Hippocampal formation (tissue), 2 donors: ENCODE measurements around the gene SIGLEC1.

Experiments used
- DNase-seq, 2 donors: peaks; one replicate each; lab custom pipeline; 2025; lab: John Stamatoyannopoulos, UW

SIGLEC1 gene

GRCh38 chr20:3744806-3745685 lies 32.6 kb upstream of the SIGLEC1 start:
- no peak for DNase-seq

- DNase-seq = no peak
Observed at GRCh38 chr20:3744037-3744436, 31.6 kb upstream of the SIGLEC1 start.

- no peak for DNase-seq
Observed at GRCh38 chr20:3743251-3743650, 30.9 kb upstream of the SIGLEC1 start.

GRCh38 chr20:3741836-3742458 lies 29.5 kb upstream of the SIGLEC1 start:
- DNase-seq = no peak

- no peak for DNase-seq
Observed at GRCh38 chr20:3740615-3741301, 28.4 kb upstream of the SIGLEC1 start.

- no peak for DNase-seq
Observed at GRCh38 chr20:3739926-3740451, 27.6 kb upstream of the SIGLEC1 start.

GRCh38 chr20:3739054-3739925 lies 26.9 kb upstream of the SIGLEC1 start:
- no peak for DNase-seq

GRCh38 chr20:3738111-3739053 lies 26.0 kb upstream of the SIGLEC1 start:
- no peak for DNase-seq

- DNase-seq = no peak
Observed at GRCh38 chr20:3735768-3736167, 23.4 kb upstream of the SIGLEC1 start.

- DNase-seq = no peak
Observed at GRCh38 chr20:3734111-3734843, 21.9 kb upstream of the SIGLEC1 start.

GRCh38 chr20:3733119-3733995 lies 21.0 kb upstream of the SIGLEC1 start:
- DNase-seq = no peak

GRCh38 chr20:3732327-3733118 lies 20.1 kb upstream of the SIGLEC1 start, which contains the start of gene HSPA12B:
TSS of gene HSPA12B (plus strand) at chr20:3732685. CDS start at chr20:3738675, 5,990 bp downstream.
- no peak for DNase-seq

GRCh38 chr20:3731944-3732326 lies 19.5 kb upstream of the SIGLEC1 start:
- DNase-seq = no peak

GRCh38 chr20:3730803-3731672 lies 18.6 kb upstream of the SIGLEC1 start:
- no peak for DNase-seq

- DNase-seq = no peak
Observed at GRCh38 chr20:3729811-3730540, 17.6 kb upstream of the SIGLEC1 start.

- no peak for DNase-seq
Observed at GRCh38 chr20:3729378-3729777, 17.0 kb upstream of the SIGLEC1 start.
